HepG2 (cell line): ENCODE data around the gene UBE2D4. TPM values are rescaled to one million over a fixed set of nuclear protein-coding genes. Genes with fewer than 3 reads are reported as not detected.
A peak's percentile ranks its signal among the peaks of the same experiment; 100 is the strongest.

ENCODE experiments used
- ARID3A ChIP-seq: IDR thresholded peaks from 2 replicates; pipeline ENCODE4 v1.6.1; 2012; ENCODE audit warnings: low read depth, low read length, improper control_type of control experiment
- DNMT1 ChIP-seq: sonication (generic); formaldehyde crosslinking; IDR thresholded peaks from 2 replicates; pipeline ENCODE4 v1.5.1; 2020; ENCODE audit warnings: mild to moderate bottlenecking, missing genetic modification reagents
- ETV6 ChIP-seq: sonication (generic); formaldehyde crosslinking; conservative IDR thresholded peaks from 2 replicates; pipeline ENCODE4 v1.4.0; 2020; ENCODE audit warnings: missing genetic modification reagents
- GATAD1 ChIP-seq: IDR thresholded peaks from 2 replicates; pipeline ENCODE4 v1.6.1; 2016; ENCODE audit warnings: missing genetic modification reagents, missing compliant biosample characterization
- GTF3A ChIP-seq: sonication (generic); formaldehyde crosslinking; conservative IDR thresholded peaks from 2 replicates; pipeline ENCODE4 v1.4.0; 2020; ENCODE audit warnings: mild to moderate bottlenecking, missing genetic modification reagents
- KMT2B ChIP-seq: IDR thresholded peaks from 2 replicates; pipeline ENCODE4 v1.6.1; 2016; ENCODE audit warnings: missing genetic modification reagents, missing compliant biosample characterization
- MYNN ChIP-seq: sonication (generic); formaldehyde crosslinking; IDR thresholded peaks from 2 replicates; pipeline ENCODE4 v1.4.0; 2020; ENCODE audit warnings: mild to moderate bottlenecking, low read depth, missing genetic modification reagents
- NFE2 ChIP-seq: sonication (generic); formaldehyde crosslinking; IDR thresholded peaks from 2 replicates; pipeline ENCODE4 v1.4.0; 2020; ENCODE audit warnings: missing genetic modification reagents
- SYNCRIP ChIP-seq: fragments of 200-400 bp; formaldehyde crosslinking; IDR thresholded peaks from 2 replicates; pipeline ENCODE4 v1.6.1; 2018; ENCODE audit warnings: mild to moderate bottlenecking, low read depth, low read length; ENCODE audit not compliant: insufficient read depth
- TERF1 ChIP-seq: sonication (generic); formaldehyde crosslinking; IDR thresholded peaks from 2 replicates; pipeline ENCODE4 v1.8.0; 2022; ENCODE audit warnings: mild to moderate bottlenecking, missing genetic modification reagents, moderate library complexity
- YY1 ChIP-seq: IDR thresholded peaks from 2 replicates; pipeline ENCODE4 v1.6.1; 2011; ENCODE audit warnings: low read length, low read depth, moderate library complexity, mild to moderate bottlenecking; ENCODE audit not compliant: insufficient read depth, insufficient replicate concordance
- ZNF138 ChIP-seq: sonication (generic); formaldehyde crosslinking; IDR thresholded peaks from 2 replicates; pipeline ENCODE4 v1.5.0; 2020; ENCODE audit warnings: mild to moderate bottlenecking, low read depth, missing genetic modification reagents
- ZNF224 ChIP-seq: sonication (generic); formaldehyde crosslinking; IDR thresholded peaks from 2 replicates; pipeline ENCODE4 v1.5.0; 2020; ENCODE audit warnings: mild to moderate bottlenecking, missing genetic modification reagents
- ZSCAN30 ChIP-seq: sonication (generic); formaldehyde crosslinking; IDR thresholded peaks from 2 replicates; pipeline ENCODE4 v1.5.0; 2020; ENCODE audit warnings: mild to moderate bottlenecking, missing genetic modification reagents
- polyA plus RNA-seq, 8 experiments: library from polyadenylated mRNA; depleted of rRNA in 3 of 8; stranded (reverse) in 7 of 8; unstranded in 1 of 8; fragments of >200 nt; fragmentation: Illumina TruSeq in 4 of 8; extraction: Trizol in 4 of 8; gene quantifications; 2 replicates each; pipeline versions ENCODE4 v1.2.1 to v1.2.3, GENCODE V29; 2011 to 2016; ENCODE audit warnings: low read depth in 4 of 8, missing spikeins in 1 of 8, mixed read lengths in 1 of 8; ENCODE audit not compliant: insufficient read depth in 1 of 8
- total RNA-seq, 5 experiments: library from RNA; depleted of rRNA; stranded (reverse); fragments of >200 nt; fragmentation: Illumina TruSeq; extraction: Trizol; gene quantifications; 2 replicates each; pipeline ENCODE4 v1.2.3, GENCODE V29; 2016; ENCODE audit warnings: low read depth in 1 of 5
- TF ChIP-seq, protein P1 (sequence below): sonication (generic); formaldehyde crosslinking; IDR thresholded peaks from 2 replicates; pipeline ENCODE4 v1.8.1; 2023; ENCODE audit warnings: mild to moderate bottlenecking, missing genetic modification reagents
- TF ChIP-seq, protein P2 (sequence below): sonication (generic); formaldehyde crosslinking; IDR thresholded peaks from 2 replicates; pipeline ENCODE4 v1.4.0; 2020; ENCODE audit warnings: mild to moderate bottlenecking, missing genetic modification reagents

The UBE2D4 gene
- total and polyA plus RNA-seq, 2 of the 13 experiments (the other 11 are each of a cell fraction or from before 2014, with no cell fraction given) = 9.9 to 16.0 TPM

- TF ChIP-seq GTF3A (CRISPR knock-in tag) = peak; percentile 32; the same call in 1 of the 2 replicates
- TF ChIP-seq DNMT1 (CRISPR knock-in tag) = peak; percentile 86; the same call in 1 of the 2 replicates
- no peak for TF ChIP-seq NFE2 (CRISPR knock-in tag)
- peak; percentile 64 for TF ChIP-seq GATAD1 (CRISPR knock-in tag)
- no peak; the same call in none of the 2 replicates for TF ChIP-seq ETV6 (CRISPR knock-in tag)
- no peak for TF ChIP-seq ARID3A
- peak; percentile 93; the same call in 1 of the 2 replicates for TF ChIP-seq ZSCAN30 (CRISPR knock-in tag)
- TF ChIP-seq, protein P1, sequence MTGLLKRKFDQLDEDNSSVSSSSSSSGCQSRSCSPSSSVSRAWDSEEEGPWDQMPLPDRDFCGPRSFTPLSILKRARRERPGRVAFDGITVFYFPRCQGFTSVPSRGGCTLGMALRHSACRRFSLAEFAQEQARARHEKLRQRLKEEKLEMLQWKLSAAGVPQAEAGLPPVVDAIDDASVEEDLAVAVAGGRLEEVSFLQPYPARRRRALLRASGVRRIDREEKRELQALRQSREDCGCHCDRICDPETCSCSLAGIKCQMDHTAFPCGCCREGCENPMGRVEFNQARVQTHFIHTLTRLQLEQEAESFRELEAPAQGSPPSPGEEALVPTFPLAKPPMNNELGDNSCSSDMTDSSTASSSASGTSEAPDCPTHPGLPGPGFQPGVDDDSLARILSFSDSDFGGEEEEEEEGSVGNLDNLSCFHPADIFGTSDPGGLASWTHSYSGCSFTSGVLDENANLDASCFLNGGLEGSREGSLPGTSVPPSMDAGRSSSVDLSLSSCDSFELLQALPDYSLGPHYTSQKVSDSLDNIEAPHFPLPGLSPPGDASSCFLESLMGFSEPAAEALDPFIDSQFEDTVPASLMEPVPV = peak; percentile 80
- peak; percentile 37 for TF ChIP-seq YY1
- peak; percentile 97; the same call in 1 of the 2 replicates for TF ChIP-seq ZNF138
- peak; percentile 96; the same call in 1 of the 2 replicates for TF ChIP-seq ZNF224 (CRISPR knock-in tag)
- TF ChIP-seq KMT2B (CRISPR knock-in tag) = peak; percentile 74; the same call in 1 of the 2 replicates
- TF ChIP-seq SYNCRIP = no peak
- no peak for TF ChIP-seq MYNN (CRISPR knock-in tag)
- TF ChIP-seq, protein P2, sequence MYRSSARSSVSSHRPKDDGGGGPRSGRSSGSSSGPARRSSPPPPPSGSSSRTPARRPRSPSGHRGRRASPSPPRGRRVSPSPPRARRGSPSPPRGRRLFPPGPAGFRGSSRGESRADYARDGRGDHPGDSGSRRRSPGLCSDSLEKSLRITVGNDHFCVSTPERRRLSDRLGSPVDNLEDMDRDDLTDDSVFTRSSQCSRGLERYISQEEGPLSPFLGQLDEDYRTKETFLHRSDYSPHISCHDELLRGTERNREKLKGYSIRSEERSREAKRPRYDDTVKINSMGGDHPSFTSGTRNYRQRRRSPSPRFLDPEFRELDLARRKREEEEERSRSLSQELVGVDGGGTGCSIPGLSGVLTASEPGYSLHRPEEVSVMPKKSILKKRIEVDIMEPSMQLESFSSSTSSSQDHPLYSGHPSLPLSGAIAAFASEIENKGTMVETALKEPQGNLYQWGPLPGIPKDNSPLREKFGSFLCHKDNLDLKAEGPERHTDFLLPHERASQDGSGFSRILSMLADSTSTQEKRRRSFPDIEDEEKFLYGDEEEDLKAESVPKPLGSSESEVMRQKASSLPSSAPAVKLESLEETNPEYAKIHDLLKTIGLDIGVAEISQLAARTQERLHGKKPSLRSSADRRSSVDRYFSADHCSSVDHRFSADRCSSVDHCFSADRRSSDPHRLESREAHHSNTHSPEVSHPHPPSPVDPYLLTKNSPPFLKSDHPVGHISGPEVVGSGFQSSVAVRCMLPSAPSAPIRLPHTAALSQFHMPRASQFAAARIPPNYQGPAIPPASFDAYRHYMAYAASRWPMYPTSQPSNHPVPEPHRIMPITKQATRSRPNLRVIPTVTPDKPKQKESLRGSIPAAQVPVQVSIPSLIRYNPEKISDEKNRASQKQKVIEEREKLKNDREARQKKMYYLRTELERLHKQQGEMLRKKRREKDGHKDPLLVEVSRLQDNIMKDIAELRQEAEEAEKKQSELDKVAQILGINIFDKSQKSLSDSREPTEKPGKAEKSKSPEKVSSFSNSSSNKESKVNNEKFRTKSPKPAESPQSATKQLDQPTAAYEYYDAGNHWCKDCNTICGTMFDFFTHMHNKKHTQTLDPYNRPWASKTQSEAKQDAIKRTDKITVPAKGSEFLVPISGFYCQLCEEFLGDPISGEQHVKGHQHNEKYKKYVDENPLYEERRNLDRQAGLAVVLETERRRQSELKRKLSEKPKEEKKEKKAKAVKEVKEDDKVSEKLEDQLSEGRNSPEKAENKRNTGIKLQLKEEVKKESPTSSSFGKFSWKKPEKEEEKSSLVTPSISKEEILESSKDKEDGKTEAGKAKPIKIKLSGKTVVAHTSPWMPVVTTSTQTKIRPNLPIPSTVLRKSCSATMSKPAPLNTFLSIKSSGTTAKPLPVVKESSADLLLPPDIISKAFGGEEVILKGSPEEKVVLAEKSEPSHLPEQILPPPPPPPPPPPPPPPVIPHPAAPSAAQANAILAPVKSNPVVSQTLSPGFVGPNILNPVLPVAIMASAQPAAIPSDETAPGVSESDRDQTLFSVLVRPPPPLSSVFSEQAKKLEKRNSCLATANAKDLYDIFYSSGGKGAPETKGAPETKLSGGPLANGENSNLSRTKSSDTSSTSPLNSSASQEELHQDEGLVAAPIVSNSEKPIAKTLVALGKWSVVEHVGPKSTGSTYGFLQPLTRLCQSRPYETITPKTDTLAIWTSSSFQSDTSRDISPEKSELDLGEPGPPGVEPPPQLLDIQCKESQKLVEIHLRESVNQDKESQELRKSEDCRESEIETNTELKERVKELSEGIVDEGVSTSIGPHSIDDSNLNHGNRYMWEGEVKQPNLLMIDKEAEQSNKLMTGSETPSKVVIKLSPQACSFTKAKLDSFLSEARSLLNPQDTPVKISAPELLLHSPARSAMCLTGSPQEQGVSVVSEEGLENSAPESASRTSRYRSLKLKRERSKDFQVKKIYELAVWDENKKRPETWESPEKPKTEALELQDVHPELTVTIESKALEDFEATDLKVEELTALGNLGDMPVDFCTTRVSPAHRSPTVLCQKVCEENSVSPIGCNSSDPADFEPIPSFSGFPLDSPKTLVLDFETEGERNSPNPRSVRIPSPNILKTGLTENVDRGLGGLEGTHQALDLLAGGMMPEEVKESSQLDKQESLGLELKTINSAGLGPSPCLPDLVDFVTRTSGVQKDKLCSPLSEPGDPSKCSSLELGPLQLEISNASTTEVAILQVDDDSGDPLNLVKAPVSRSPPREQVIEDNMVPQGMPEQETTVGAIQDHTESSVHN (CRISPR knock-in tag) = no peak
- peak; percentile 95 for TF ChIP-seq TERF1 (CRISPR knock-in tag)
Measured at GRCh38 chr7:43925984-43926797, at the start of gene UBE2D4 (continued).
